HG02763 (cell line): ENCODE data around the gene CHCHD3.

Experiments used
- ATAC-seq: cut with Tn5 transposase; IDR thresholded peaks from one replicate; pipeline ENCODE4 v1.9.1; 2021; ENCODE audit warnings: mild to moderate bottlenecking, moderate library complexity; ENCODE audit not compliant: unreplicated experiment

Gene CHCHD3

DNA sequence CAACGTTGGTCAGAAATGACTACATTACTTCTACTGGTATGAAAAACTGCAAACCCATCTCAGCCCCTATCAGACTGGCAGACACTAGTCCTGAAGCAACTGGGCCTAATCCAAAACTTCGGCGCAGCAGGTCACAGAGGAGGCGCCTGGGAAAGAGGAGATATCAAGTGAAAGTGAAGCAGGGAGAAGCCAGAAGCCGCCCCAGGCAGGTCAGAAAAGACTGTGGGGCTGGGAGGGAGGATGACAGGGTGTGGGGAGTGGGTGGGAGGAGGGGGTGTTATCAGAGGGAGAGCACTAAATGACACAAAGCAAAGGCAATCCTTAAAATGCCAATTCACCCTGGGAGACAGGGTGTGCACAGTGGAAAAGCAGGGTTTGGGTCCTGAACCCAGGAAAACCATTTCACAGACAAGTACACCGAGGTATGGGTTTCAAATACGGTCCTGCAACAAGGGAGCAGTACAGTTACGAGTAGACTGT is 731 bp downstream of the CHCHD3 start:
- ATAC-seq = no peak

GRCh38 chr7:133079296-133079695 is 2.6 kb downstream of the CHCHD3 start:
- no peak for ATAC-seq

GRCh38 chr7:133077394-133077793 is 4.5 kb downstream of the CHCHD3 start:
- ATAC-seq = no peak

- ATAC-seq = no peak
These were observed 5.7 kb downstream of the CHCHD3 start for GRCh38 chr7:133076142-133076541.

- ATAC-seq = no peak
These were observed 10.4 kb downstream of the CHCHD3 start for GRCh38 chr7:133071506-133071905.

DNA sequence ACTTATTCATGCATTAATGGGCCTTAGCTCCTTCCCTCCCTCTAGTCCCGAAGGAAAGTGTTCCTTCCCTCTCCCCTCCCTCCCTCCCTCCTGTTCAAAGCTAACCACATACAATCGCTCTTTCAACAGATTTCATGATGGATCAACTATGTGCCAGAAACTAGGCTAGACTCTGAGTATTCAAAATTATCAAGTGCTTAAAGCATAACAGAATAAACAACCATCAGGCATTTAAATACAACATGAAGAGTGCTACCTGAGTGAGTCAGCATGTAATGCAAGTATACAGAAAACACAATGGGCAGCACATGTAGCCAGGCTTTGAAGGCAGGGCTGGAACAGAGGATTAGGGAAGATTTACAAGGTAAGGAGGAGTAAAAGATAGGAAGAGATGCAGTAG is 11.3 kb downstream of the CHCHD3 start:
- ATAC-seq = no peak

GRCh38 chr7:133065301-133065700 is 16.6 kb downstream of the CHCHD3 start:
- ATAC-seq = no peak

GRCh38 chr7:133064082-133064820 is 17.6 kb downstream of the CHCHD3 start:
- ATAC-seq = no peak

- no peak for ATAC-seq
These were observed 20.1 kb downstream of the CHCHD3 start for GRCh38 chr7:133061792-133062191.

GRCh38 chr7:133061357-133061756 is 20.5 kb downstream of the CHCHD3 start:
- ATAC-seq = no peak

- ATAC-seq = no peak
These were observed 21.9 kb downstream of the CHCHD3 start for GRCh38 chr7:133060004-133060403.

DNA sequence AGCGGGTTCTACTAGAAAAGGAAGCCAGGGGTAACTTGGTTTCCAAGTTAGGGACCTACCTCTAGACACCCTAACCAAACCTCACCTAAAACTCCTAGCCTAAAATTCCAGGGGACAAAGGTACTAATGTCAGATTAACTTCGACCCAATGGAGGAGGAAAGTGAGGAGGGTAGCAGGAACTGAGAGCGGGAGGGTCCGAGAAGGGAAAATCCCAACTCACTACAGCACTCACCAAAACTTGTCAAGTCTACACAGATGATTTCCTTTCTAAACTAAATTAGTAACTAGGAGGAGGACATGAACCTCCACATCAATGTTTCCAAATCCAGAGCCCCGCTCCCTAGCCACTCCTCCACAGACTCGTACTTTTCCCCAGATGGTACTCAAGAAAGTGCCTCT is 22.6 kb downstream of the CHCHD3 start:
- no peak for ATAC-seq

GRCh38 chr7:133056370-133057238 is 25.3 kb downstream of the CHCHD3 start:
- ATAC-seq = no peak

GRCh38 chr7:133054162-133054840 is 27.6 kb downstream of the CHCHD3 start:
- ATAC-seq = no peak

- ATAC-seq = peak; percentile 55
These were observed 28.5 kb downstream of the CHCHD3 start for GRCh38 chr7:133053321-133053891.

DNA sequence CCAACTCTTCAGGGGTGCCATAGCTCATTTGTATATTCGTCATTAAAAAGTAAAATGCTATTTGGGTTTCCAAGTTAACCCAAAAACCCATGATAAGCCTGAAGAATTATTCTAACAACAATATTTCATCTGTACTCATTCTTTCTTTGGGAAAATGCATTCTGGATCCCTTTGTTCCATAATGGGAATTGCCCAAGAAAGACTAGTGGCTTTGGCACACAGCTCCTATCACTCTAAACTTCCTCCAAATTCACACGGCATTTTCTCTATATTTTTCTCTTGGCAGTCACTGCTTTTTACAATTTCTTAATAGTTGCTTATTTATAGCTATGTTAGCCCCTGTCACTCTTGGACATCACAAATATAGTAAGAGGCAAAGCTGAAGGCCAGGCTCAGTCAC is 29.1 kb downstream of the CHCHD3 start:
- no peak for ATAC-seq

DNA sequence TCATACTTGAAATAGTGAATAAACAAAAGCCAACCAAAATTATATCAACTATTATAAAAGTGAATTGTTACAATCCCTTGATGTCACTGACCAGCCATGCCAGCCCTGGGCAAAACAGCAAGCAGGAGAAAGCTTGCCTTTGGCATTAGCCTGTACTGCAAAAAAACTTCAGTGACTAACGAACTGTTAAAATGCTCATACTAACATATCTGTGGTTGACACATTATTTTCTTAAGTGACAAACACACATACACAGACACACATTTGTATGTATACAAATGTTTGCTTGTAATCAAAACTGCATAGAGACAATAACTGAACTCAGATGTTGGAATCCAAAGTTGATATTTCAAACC is 29.5 kb downstream of the CHCHD3 start:
- ATAC-seq = no peak

DNA sequence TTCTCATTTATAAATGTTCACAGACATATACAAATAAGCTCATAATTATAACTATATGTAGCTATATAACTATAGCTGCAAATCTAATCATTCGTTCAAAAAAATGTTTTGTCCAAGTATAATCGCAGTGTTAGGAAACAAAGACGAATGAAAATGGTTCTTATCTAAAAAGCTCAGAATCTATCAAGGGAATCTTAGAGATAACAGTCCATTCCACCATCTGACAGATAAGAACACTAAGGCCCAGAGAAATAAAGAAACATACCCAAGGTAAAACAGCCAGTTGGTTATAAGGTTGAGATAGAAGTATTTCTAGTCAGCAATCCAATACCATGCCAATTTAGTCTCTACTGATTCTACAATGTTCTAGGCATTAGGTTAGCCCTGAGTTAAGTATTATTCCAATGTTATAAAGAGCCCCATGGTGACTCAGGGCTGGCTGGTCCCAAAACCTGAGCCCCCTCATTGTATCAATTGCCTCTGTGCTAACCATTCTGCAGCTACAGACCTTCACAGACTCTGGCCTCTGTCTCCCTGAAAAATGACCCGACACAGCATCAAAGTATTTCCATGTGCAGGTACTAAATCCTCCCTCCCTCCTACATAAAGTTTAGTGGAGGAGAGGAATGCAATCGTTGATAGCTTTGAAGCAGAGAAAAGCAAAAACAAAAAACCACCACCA is 30.0 kb downstream of the CHCHD3 start:
- no peak for ATAC-seq

- ATAC-seq = no peak
These were observed 30.8 kb downstream of the CHCHD3 start for GRCh38 chr7:133051066-133051465.

DNA sequence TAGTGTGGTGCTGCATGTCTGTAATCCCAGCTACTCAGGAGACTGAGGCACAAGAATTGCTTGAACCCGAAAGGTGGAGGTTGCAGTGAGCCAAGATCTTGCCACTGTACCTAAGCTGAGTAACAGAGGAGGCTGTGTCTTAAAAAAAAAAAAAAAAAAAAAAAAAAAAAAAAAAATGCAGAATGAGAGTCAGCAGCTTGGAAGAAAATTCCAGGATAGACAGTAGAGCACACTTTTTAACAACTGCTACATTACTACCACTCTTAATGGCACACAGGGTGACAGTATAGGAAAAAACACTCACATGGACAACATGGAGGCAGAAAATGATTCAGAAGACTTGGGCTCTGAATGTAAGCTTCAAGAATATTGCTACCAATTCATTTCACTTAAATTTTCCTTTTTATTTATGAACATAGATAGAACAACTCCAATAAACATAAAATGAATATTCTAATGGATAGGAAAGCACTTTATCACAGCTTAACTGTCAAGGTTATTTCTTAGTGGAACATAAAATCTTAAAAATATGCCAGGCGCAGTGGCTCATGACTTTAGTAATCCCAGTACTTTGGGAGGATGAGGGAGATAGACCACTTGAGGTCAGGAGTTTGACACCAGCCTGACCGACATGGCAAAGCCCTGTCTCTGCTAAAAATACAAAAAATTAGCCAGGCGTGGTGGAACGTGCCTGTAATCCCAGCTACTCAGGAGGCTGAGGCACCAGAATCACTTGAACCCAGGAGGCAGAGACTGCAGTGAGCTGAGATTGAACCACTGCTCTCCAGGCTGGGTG is 31.5 kb downstream of the CHCHD3 start:
- ATAC-seq = no peak
